BLaER1 treated with 17β-estradiol and CSF1 and Interleukin-3, amounts not matched to agents 10 nM and 100 nM (cell line): ENCODE measurements around the gene PHEX.

Source experiments
- H3K27ac ChIP-seq, 11 experiments: shearing (Covaris generic); formaldehyde crosslinking; 2 replicates each; pipeline ENCODE4 v1.8.1; 2022
- H3K27me3 ChIP-seq, 11 experiments: shearing (Covaris generic); formaldehyde crosslinking; 2 replicates each; pipeline ENCODE4 v1.8.1; 2022
- H3K36me3 ChIP-seq, 11 experiments: shearing (Covaris generic); formaldehyde crosslinking; 2 replicates each; pipeline ENCODE4 v1.8.1; 2022
- H3K4me1 ChIP-seq, 10 experiments: shearing (Covaris generic); formaldehyde crosslinking; 2 replicates each; pipeline ENCODE4 v1.8.1; 2022
- H3K4me2 ChIP-seq, 11 experiments: shearing (Covaris generic); formaldehyde crosslinking; 2 replicates each; pipeline ENCODE4 v1.8.1; 2022
- H3K4me3 ChIP-seq, 10 experiments: shearing (Covaris generic); formaldehyde crosslinking; 2 replicates each; pipeline ENCODE4 v1.8.1; 2022
- H3K9ac ChIP-seq, 11 experiments: shearing (Covaris generic); formaldehyde crosslinking; 2 replicates each; pipeline ENCODE4 v1.8.1; 2022
- H3K9me3 ChIP-seq, 11 experiments: shearing (Covaris generic); formaldehyde crosslinking; replicated peaks in 1 of 11; 2 replicates each; pipeline ENCODE4 v1.8.1; 2022
- H4K20me1 ChIP-seq, 11 experiments: shearing (Covaris generic); formaldehyde crosslinking; 2 replicates each; pipeline ENCODE4 v1.8.1; 2022
- Cebpa-rat ChIP-seq, 11 experiments: shearing (Covaris generic); IDR thresholded peaks; 2 replicates each; pipeline ENCODE4 v1.8.1; 2022

PHEX gene

GRCh38 chrX:22078117-22078516 is 46.0 kb downstream of the PHEX start:
- no peaks in the 10 kb centered on the region for H3K27me3 ChIP-seq
- no peaks in the 10 kb centered on the region for H3K4me1 ChIP-seq
- H4K20me1 ChIP-seq: no peaks in the 10 kb centered on the region
- H3K36me3 ChIP-seq: no peaks in the 10 kb centered on the region
- peaks cover 0 to 9% (median 0%) of the 10 kb centered on the region in 11 experiments; a peak in 3 of 22 replicates for H3K9me3 ChIP-seq
- H3K4me2 ChIP-seq: no peak overlapping the region
- TF ChIP-seq Cebpa-rat (IDR thresholded peaks at IDR 0.05): no peak
- no peak overlapping the region for H3K4me3 ChIP-seq
- no peak overlapping the region for H3K9ac ChIP-seq
- H3K27ac ChIP-seq: no peak overlapping the region

DNA sequence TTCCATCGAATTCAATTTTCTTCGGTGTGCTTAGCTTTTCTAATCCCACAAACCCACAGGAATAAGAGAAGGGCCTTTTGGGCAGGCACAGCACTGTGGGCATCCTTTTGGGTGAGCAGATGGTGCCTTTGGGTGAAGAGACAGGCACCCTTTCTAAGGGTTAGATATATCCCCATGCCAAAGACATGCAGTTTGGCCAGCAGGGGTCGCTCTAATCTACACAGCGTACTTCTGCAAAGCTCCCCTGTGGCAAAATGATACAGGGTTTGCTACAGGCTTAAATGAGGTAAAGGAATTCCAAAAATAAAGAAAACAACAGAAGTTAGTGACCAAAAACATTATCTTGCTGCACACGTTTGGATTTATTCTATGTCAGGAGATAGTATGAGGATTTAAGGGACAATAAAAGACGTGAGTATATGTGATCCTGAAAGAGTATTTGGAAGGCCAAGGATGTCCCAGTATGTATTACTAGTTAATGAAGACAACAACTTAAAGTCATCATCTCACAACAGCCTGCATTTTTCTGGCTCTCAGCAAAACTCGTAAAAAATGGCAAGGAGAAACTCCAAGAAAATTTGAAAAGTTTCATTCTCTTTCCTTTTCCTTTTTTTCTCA is 49.5 kb downstream of the PHEX start:
- no peaks in the 10 kb centered on the region for H3K27me3 ChIP-seq
- H3K27ac ChIP-seq: no peak overlapping the region
- no peak overlapping the region for H3K9ac ChIP-seq
- no peak overlapping the region for H3K4me2 ChIP-seq
- no peaks in the 10 kb centered on the region for H3K4me1 ChIP-seq
- no peaks in the 10 kb centered on the region for H3K36me3 ChIP-seq
- H3K4me3 ChIP-seq: no peak overlapping the region
- no peak for TF ChIP-seq Cebpa-rat (IDR thresholded peaks at IDR 0.05)
- H4K20me1 ChIP-seq: no peaks in the 10 kb centered on the region
- H3K9me3 ChIP-seq: peaks cover 0 to 9% (median 0%) of the 10 kb centered on the region in 11 experiments; a peak in 3 of 22 replicates

DNA sequence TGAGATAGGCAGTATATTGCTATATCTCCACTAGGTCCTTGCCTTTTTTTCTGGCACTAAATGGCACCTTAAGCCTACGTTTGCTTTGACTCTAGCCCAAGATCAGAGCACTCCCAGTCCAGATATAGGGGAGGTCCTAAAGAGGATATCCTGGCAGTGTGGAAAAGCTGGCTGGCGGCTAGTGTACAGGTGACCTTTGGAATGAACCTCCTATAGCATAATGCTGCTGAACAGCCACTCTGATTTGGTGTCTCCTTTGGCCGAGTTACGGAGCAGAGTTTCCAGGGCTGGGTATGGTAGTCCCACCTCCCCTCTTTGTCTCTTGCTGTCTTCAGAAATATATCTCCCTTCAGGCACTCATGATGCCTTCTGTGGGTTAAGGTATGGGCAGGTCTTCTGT is 53.9 kb downstream of the PHEX start:
- no peaks in the 10 kb centered on the region for H4K20me1 ChIP-seq
- H3K4me2 ChIP-seq: no peak overlapping the region
- TF ChIP-seq Cebpa-rat (IDR thresholded peaks at IDR 0.05): no peak
- no peak overlapping the region for H3K27ac ChIP-seq
- H3K9me3 ChIP-seq: peaks cover 0 to 8% (median 0%) of the 10 kb centered on the region in 11 experiments; a peak in 3 of 22 replicates
- no peak overlapping the region for H3K9ac ChIP-seq
- no peaks in the 10 kb centered on the region for H3K36me3 ChIP-seq
- no peaks in the 10 kb centered on the region for H3K4me1 ChIP-seq
- H3K27me3 ChIP-seq: no peaks in the 10 kb centered on the region
- no peak overlapping the region for H3K4me3 ChIP-seq

- Histone ChIP-seq H4K20me1 (no peaks in the 10 kb centered on the region), H3K27ac (no peak overlapping the region), H3K4me3 (no peak overlapping the region), H3K36me3 (no peaks in the 10 kb centered on the region), H3K4me1 (no peaks in the 10 kb centered on the region), H3K27me3 (no peaks in the 10 kb centered on the region), H3K9ac (no peak overlapping the region), H3K9me3 (peaks cover 0 to 9% (median 4%) of the 10 kb centered on the region in 11 experiments; a peak in 4 of 22 replicates), H3K4me2 (no peak overlapping the region)
- no peak for TF ChIP-seq Cebpa-rat (IDR thresholded peaks at IDR 0.05)
Measured at GRCh38 chrX:22087011-22087557, 55.0 kb downstream of the PHEX start.

- Histone ChIP-seq H3K36me3 (no peaks in the 10 kb centered on the region), H4K20me1 (no peaks in the 10 kb centered on the region), H3K27ac (no peak overlapping the region), H3K4me2 (no peak overlapping the region), H3K4me1 (no peaks in the 10 kb centered on the region), H3K9me3 (peaks cover 0 to 13% (median 8%) of the 10 kb centered on the region in 11 experiments; a peak in 4 of 22 replicates), H3K4me3 (no peak overlapping the region), H3K9ac (no peak overlapping the region), H3K27me3 (no peaks in the 10 kb centered on the region)
- TF ChIP-seq Cebpa-rat (IDR thresholded peaks at IDR 0.05): no peak
Measured at GRCh38 chrX:22088326-22088725, 56.2 kb downstream of the PHEX start.

DNA sequence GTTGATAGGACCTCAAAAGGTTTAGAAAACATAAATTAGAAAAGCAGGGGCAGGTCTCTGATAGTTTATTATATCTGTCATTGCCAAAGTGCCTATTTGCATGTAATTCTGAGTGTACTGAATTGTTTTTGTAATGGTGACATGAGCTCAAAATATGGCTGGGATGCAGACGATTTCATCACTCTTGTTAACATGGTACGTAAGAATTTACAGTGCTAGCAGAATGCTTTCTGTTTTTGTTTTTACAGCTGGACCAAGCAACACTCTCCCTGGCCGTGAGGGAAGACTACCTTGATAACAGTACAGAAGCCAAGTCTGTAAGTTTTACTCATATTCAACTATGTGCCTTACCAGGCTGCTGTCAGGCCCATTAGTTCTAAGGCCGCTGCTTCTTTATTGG is 58.1 kb downstream of the PHEX start:
- Histone ChIP-seq H3K4me2 (no peak overlapping the region), H3K9me3 (peaks cover 0 to 13% (median 8%) of the 10 kb centered on the region in 11 experiments; a peak in 4 of 22 replicates), H3K4me1 (no peaks in the 10 kb centered on the region), H3K9ac (no peak overlapping the region), H3K4me3 (no peak overlapping the region), H4K20me1 (no peaks in the 10 kb centered on the region), H3K36me3 (no peaks in the 10 kb centered on the region), H3K27ac (no peak overlapping the region), H3K27me3 (no peaks in the 10 kb centered on the region)
- no peak for TF ChIP-seq Cebpa-rat (IDR thresholded peaks at IDR 0.05)

- H3K4me3 ChIP-seq: no peak overlapping the region
- no peak for TF ChIP-seq Cebpa-rat (IDR thresholded peaks at IDR 0.05)
Measured at GRCh38 chrX:22093550-22093949, 61.4 kb downstream of the PHEX start.

GRCh38 chrX:22095286-22095685 is 63.2 kb downstream of the PHEX start:
- no peaks in the 10 kb centered on the region for H3K36me3 ChIP-seq
- H4K20me1 ChIP-seq: no peaks in the 10 kb centered on the region
- 0 out of 22 replicates have a peak overlapping the region, but pooled peaks of 1 of the 11 experiments have one; percentile 25 for H3K9ac ChIP-seq
- no peak for TF ChIP-seq Cebpa-rat (IDR thresholded peaks at IDR 0.05)
- no peaks in the 10 kb centered on the region for H3K27me3 ChIP-seq
- H3K4me3 ChIP-seq: no peak overlapping the region
- no peaks in the 10 kb centered on the region for H3K4me1 ChIP-seq
- H3K4me2 ChIP-seq: no peak overlapping the region
- peaks cover 0 to 13% (median 8%) of the 10 kb centered on the region in 11 experiments; a peak in 4 of 22 replicates for H3K9me3 ChIP-seq
- no peak overlapping the region for H3K27ac ChIP-seq

More at GRCh38 chrX:22093550-22093949, 61.4 kb downstream of the PHEX start:
- Histone ChIP-seq H3K4me2 (no peak overlapping the region), H3K27ac (no peak overlapping the region), H3K27me3 (no peaks in the 10 kb centered on the region), H3K36me3 (no peaks in the 10 kb centered on the region), H4K20me1 (no peaks in the 10 kb centered on the region), H3K9ac (no peak overlapping the region), H3K9me3 (peaks cover 0 to 13% (median 8%) of the 10 kb centered on the region in 11 experiments; a peak in 4 of 22 replicates), H3K4me1 (no peaks in the 10 kb centered on the region)

GRCh38 chrX:22095856-22096255 is 63.7 kb downstream of the PHEX start:
- Histone ChIP-seq H3K4me3 (no peak overlapping the region), H3K36me3 (no peaks in the 10 kb centered on the region), H3K4me2 (no peak overlapping the region), H3K27me3 (no peaks in the 10 kb centered on the region), H3K4me1 (no peaks in the 10 kb centered on the region), H4K20me1 (no peaks in the 10 kb centered on the region), H3K9me3 (peaks cover 0 to 13% (median 8%) of the 10 kb centered on the region in 11 experiments; a peak in 4 of 22 replicates), H3K27ac (no peak overlapping the region), H3K9ac (no peak overlapping the region)
- TF ChIP-seq Cebpa-rat (IDR thresholded peaks at IDR 0.05): no peak
